GOT3 (cell line): ENCODE results near the gene SLC13A3.

ENCODE experiments used
- DNase-seq: peaks from one replicate; lab custom pipeline; 2025; ENCODE audit warnings: mixed read lengths; lab: John Stamatoyannopoulos, UW

SLC13A3 gene

DNA sequence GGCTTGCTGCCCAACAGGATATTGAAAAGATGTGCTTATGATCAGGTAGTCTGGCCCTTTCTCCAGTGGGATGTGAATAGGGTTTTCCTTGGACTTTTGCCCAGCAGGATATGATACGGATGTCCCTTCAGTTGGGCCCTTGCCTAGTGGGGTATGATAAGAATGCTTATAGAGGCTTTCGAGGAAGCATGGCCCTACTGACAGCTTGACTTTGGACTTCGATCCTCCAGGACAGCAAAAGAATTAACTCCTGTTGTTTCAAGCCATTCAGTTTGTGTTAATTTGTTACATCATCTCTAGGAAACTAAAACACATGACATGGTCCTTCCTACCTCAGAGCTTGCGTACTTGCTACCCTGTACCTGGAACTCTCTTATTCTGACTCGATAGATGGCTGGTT is 128.2 kb downstream of the SLC13A3 start:
- no peak for DNase-seq

- DNase-seq = no peak
Measured at GRCh38 chr20:46520976-46521579, 130.2 kb downstream of the SLC13A3 start.

DNA sequence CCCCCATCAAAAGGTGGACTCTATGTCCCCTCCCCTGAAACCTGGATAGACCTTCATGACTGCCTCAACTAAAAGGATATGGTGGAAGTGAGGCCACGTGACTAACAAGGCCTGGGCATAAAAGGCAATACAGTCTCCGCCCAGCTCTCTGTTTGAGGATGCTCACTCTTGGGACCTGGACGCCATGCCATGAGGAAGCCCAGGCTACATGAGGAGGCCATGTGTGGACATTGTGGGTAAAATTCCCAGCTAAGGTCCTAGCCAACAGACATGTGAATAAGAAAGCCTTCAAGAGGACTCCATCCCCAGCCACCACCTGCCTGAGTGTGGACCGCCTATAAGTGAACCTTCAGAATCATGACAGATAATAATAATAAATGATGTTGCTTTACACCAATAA is 130.7 kb downstream of the SLC13A3 start:
- no peak for DNase-seq

GRCh38 chr20:46519471-46520068 is 131.7 kb downstream of the SLC13A3 start:
- DNase-seq = no peak

GRCh38 chr20:46512943-46513844 is 138.1 kb downstream of the SLC13A3 start, which contains the start of gene ZNF334:
Gene ZNF334 (minus strand): TSS chr20:46513559. CDS start chr20:46512102, 1,457 bp downstream.
- no peak for DNase-seq

DNA sequence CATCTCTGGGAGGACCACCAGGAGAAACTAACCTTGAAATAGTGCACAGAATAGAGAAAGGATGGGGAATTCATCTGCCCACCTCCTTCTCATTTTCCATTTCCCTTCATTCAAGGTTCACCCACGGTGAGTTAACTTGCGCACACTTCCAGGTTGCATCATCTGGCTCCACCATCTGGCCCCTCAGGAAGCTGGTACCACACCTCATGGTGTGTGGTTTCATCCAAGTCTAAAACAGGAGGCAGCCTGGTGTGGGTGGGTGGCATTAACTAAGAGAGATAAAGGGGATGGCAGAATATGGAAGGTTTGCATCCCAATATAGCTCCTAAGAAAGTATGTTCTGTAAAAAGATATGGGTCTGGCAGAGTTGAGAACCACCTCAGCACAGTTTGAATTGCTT is 141.7 kb downstream of the SLC13A3 start:
- DNase-seq = no peak
